Endothelial cell of umbilical vein (primary cell): ENCODE results near the gene KRT33B. TPM values are rescaled to one million over a fixed set of nuclear protein-coding genes. Genes with fewer than 3 reads are reported as not detected.
"Not testable (repeated sequence)": the region's sequence is repeated elsewhere in the genome, so short reads cannot be mapped to it uniquely, and the experiment has no call there.

Experiments
- BruUV-seq: library from RNA; stranded (reverse); fragments of 400-500 nt; replicated peaks from 2 replicates; lab custom pipeline; 2021; lab: Mats Ljungman, UMichigan
- CTCF ChIA-PET: fragments of 300-600, 350-600 bp; sonication (Branson Sonifier 250); formaldehyde crosslinking; loops from one replicate; lab custom pipeline; 2021; ENCODE audit warnings: antibody characterized with exemption, inconsistent platforms; lab: Charles Lee
- POLR2A ChIA-PET: fragments of 300-600, 350-600 bp; sonication (Branson Sonifier 250); formaldehyde crosslinking; loops from one replicate; lab custom pipeline; 2021; ENCODE audit warnings: antibody characterized with exemption, inconsistent platforms; lab: Charles Lee
- DNase-seq: peaks from one replicate; pipeline ENCODE4 v3.0.0-alpha.2; 2011; ENCODE audit warnings: low read depth, low spot score
- FAIRE-seq: peaks from 2 replicates; lab custom pipeline; 2011; peaks lifted over from hg19 to GRCh38; lab: Jason Lieb, UNC
- H2AFZ ChIP-seq: 2 replicates; pipeline ENCODE4 v1.6.0; 2012; ENCODE audit warnings: low read depth, low read length, control low read depth, inconsistent platforms
- H3K27ac ChIP-seq: 2 replicates; pipeline ENCODE4 v1.5.1; 2011; ENCODE audit warnings: low read depth, mild to moderate bottlenecking, control low read depth, low read length, moderate library complexity; ENCODE audit not compliant: insufficient read depth
- H3K27me3 ChIP-seq, 2 experiments: 2 replicates each; pipeline versions ENCODE4 v1.6.0 to v1.6.1; 2011; ENCODE audit warnings: low read length in 2 of 2, mixed read lengths in 1 of 2; ENCODE audit not compliant: control insufficient read depth in 2 of 2, insufficient read depth in 2 of 2
- H3K36me3 ChIP-seq, 2 experiments: 2 replicates in 1 of 2; 3 replicates in 1 of 2; pipeline ENCODE4 v1.5.1; 2011; ENCODE audit warnings: low read length in 2 of 2, mild to moderate bottlenecking in 1 of 2, moderate library complexity in 1 of 2; ENCODE audit not compliant: control insufficient read depth in 2 of 2, insufficient read depth in 2 of 2; ENCODE audit errors: extremely low read depth in 1 of 2
- H3K4me1 ChIP-seq: 3 replicates; pipeline ENCODE4 v1.5.1; 2011; ENCODE audit warnings: mild to moderate bottlenecking, low read length; ENCODE audit not compliant: control insufficient read depth, insufficient read depth; ENCODE audit errors: extremely low read depth
- H3K4me2 ChIP-seq: 2 replicates; pipeline ENCODE4 v1.6.1; 2011; ENCODE audit warnings: low read length, control low read depth, mixed read lengths; ENCODE audit not compliant: insufficient read depth
- H3K4me3 ChIP-seq, 3 experiments: fragments of 200-600 bp in 1 of 3; sonication (generic), shearing (Covaris generic) in 1 of 3; replicated peaks in 1 of 3; 2 replicates each; pipeline ENCODE4 v1.5.1; 2011 to 2016; ENCODE audit warnings: control low read depth in 3 of 3, low read length in 3 of 3, mild to moderate bottlenecking in 2 of 3, inconsistent platforms in 1 of 3, low read depth in 1 of 3, moderate library complexity in 1 of 3; ENCODE audit not compliant: insufficient read depth in 1 of 3
- H3K79me2 ChIP-seq: 2 replicates; pipeline ENCODE4 v1.6.0; 2012; ENCODE audit warnings: low read length, inconsistent platforms; ENCODE audit not compliant: control insufficient read depth, insufficient read depth
- H3K9ac ChIP-seq: replicated peaks from 2 replicates; pipeline ENCODE3; 2011; ENCODE audit warnings: low read length, control low read depth; ENCODE audit not compliant: insufficient read depth; ENCODE audit errors: extremely low read depth
- H3K9me1 ChIP-seq: replicated peaks from 3 replicates; pipeline ENCODE4 v1.6.0; 2011; ENCODE audit warnings: mild to moderate bottlenecking, low read length; ENCODE audit not compliant: control insufficient read depth, insufficient read depth; ENCODE audit errors: extremely low read depth
- H3K9me3 ChIP-seq: replicated peaks from 2 replicates; pipeline ENCODE4 v1.5.1; 2012; ENCODE audit warnings: low read length, inconsistent platforms; ENCODE audit not compliant: control insufficient read depth, insufficient read depth
- H4K20me1 ChIP-seq: replicated peaks from 2 replicates; pipeline ENCODE3; 2011; ENCODE audit warnings: mild to moderate bottlenecking, low read length; ENCODE audit not compliant: control insufficient read depth, insufficient read depth; ENCODE audit errors: extremely low read depth
- EZH2 ChIP-seq: IDR thresholded peaks from 2 replicates; pipeline ENCODE4 v1.6.1; 2012; ENCODE audit warnings: borderline replicate concordance, low read depth, mild to moderate bottlenecking, moderate library complexity, low read length, inconsistent platforms; ENCODE audit not compliant: severe bottlenecking
- FOS ChIP-seq: IDR thresholded peaks from 2 replicates; pipeline ENCODE4 v1.6.1; 2011; ENCODE audit warnings: mild to moderate bottlenecking, low read length, moderate library complexity, borderline replicate concordance; ENCODE audit not compliant: insufficient read depth
- GATA2 ChIP-seq: IDR thresholded peaks from 2 replicates; pipeline ENCODE4 v1.7.0; 2011; ENCODE audit warnings: low read depth, mild to moderate bottlenecking, moderate library complexity, mixed read lengths, low read length; ENCODE audit not compliant: insufficient read length, insufficient read depth
- JUN ChIP-seq: IDR thresholded peaks from 2 replicates; pipeline ENCODE4 v1.6.1; 2011; ENCODE audit warnings: borderline replicate concordance, low read depth; ENCODE audit not compliant: insufficient read length, insufficient read depth
- MYC ChIP-seq: IDR thresholded peaks from one replicate; pipeline ENCODE4 v1.6.1; 2011; ENCODE audit warnings: mild to moderate bottlenecking, low read depth, low read length
- POLR2A ChIP-seq: IDR thresholded peaks from 2 replicates; pipeline ENCODE4 v1.6.1; 2012; ENCODE audit warnings: low read depth, mild to moderate bottlenecking, control low read depth, low read length
- POLR2AphosphoS5 ChIP-seq: IDR thresholded peaks from 2 replicates; pipeline ENCODE4 v1.6.1; 2012; ENCODE audit warnings: low read depth, mild to moderate bottlenecking, control low read depth, low read length, moderate library complexity; ENCODE audit not compliant: insufficient read depth
- dilution Hi-C: fragments of 300-500 bp; cut with MboI; formaldehyde crosslinking; loops from one replicate; pipeline ENCODE4 v1.15.0; 2019; ENCODE audit warnings: low sequenced_read_pairs; ENCODE audit not compliant: extremely low pct_ligation_motif_present
- intact Hi-C: fragments of 100-400 bp; cut with micrococcal nuclease; formaldehyde crosslinking; loops from one replicate; pipeline ENCODE4 v1.10.0; 2022
- polyA plus RNA-seq, 4 experiments: library from polyadenylated mRNA; depleted of rRNA in 3 of 4; stranded (reverse) in 3 of 4; unstranded in 1 of 4; fragments of >200 nt; gene quantifications; 2 replicates each; pipeline versions ENCODE4 v1.2.1 to v1.2.3, GENCODE V29; 2011 to 2012; ENCODE audit warnings: missing spikeins in 1 of 4
- total RNA-seq: library from RNA; stranded (reverse); gene quantifications from 2 replicates; pipeline ENCODE4 v1.2.3, GENCODE V29; 2021
- TF ChIP-seq, protein P1 (sequence below), 2 donors: IDR thresholded peaks; 1 replicate in 1 of 2; 2 replicates in 1 of 2; pipeline ENCODE4 v1.5.1; 2011; ENCODE audit warnings: low read length in 2 of 2, mild to moderate bottlenecking in 2 of 2, moderate library complexity in 2 of 2, control low read depth in 1 of 2, inconsistent platforms in 1 of 2, low read depth in 1 of 2; ENCODE audit not compliant: insufficient read depth in 1 of 2; ENCODE audit errors: extremely low read depth in 1 of 2
- TF ChIP-seq, protein P2 (sequence below): IDR thresholded peaks from 2 replicates; pipeline ENCODE4 v1.6.1; 2011; ENCODE audit not compliant: insufficient read depth, insufficient read length

KRT33B gene
- total and polyA plus RNA-seq, 2 donors (not counting 3 experiments of a cell fraction or from before 2014, with no cell fraction given), result not detected

DNA sequence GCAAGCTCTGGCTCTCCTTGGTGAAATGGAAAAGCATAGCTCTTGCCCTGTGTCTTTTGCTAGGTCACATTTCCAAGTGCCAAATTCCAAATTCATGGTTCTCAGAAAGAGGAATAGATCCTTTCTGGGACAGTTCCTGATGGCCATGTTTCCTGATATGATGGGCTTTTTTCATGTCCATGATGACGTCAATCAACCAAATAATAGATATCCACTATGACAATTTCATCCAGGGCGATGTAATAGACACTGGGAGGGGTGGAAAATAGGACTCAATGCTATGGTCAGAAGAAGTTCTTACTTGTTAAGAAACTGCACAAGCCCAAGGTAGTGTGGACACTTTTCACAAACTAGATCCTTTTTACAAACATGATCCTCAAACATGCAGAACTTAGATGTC, 18.4 kb downstream of the KRT33B start:
- no peaks in the 10 kb centered on the region for H3K79me2 ChIP-seq
- DNase-seq (no peak), FAIRE-seq (no peak)
- H2AFZ ChIP-seq, result no peak overlapping the region
- no peaks in the 10 kb centered on the region for H3K4me1 ChIP-seq
- H3K27me3 ChIP-seq, result peaks cover 1 to 2% of the 10 kb centered on the region in 2 experiments
- intact Hi-C loops (no loop called here), dilution Hi-C loops (no loop called here)
- no peak overlapping the region for H3K4me3 ChIP-seq
- no peaks in the 10 kb centered on the region for H4K20me1 ChIP-seq
- H3K4me2 ChIP-seq, result no peak overlapping the region
- ChIA-PET POLR2A (no interaction called here), CTCF (no interaction called here)
- BruUV-seq, result no TSS peak
- H3K27ac ChIP-seq, result no peak overlapping the region
- no peak overlapping the region for H3K9ac ChIP-seq
- TF ChIP-seq, protein P1, sequence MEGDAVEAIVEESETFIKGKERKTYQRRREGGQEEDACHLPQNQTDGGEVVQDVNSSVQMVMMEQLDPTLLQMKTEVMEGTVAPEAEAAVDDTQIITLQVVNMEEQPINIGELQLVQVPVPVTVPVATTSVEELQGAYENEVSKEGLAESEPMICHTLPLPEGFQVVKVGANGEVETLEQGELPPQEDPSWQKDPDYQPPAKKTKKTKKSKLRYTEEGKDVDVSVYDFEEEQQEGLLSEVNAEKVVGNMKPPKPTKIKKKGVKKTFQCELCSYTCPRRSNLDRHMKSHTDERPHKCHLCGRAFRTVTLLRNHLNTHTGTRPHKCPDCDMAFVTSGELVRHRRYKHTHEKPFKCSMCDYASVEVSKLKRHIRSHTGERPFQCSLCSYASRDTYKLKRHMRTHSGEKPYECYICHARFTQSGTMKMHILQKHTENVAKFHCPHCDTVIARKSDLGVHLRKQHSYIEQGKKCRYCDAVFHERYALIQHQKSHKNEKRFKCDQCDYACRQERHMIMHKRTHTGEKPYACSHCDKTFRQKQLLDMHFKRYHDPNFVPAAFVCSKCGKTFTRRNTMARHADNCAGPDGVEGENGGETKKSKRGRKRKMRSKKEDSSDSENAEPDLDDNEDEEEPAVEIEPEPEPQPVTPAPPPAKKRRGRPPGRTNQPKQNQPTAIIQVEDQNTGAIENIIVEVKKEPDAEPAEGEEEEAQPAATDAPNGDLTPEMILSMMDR (IDR thresholded peaks at IDR 0.05; ENCODE audit: extremely low read depth in 1 of 2, insufficient read depth in 1 of 2, low read depth in 1 of 2, low read length in 2 of 2), result no peak
- no peak for TF ChIP-seq EZH2
- TF ChIP-seq, protein P2, sequence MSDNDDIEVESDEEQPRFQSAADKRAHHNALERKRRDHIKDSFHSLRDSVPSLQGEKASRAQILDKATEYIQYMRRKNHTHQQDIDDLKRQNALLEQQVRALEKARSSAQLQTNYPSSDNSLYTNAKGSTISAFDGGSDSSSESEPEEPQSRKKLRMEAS, result no peak
- TF ChIP-seq GATA2, result no peak
- no peak for TF ChIP-seq MYC
- TF ChIP-seq POLR2AphosphoS5, result no peak
- TF ChIP-seq FOS, result no peak
- TF ChIP-seq POLR2A, result no peak
- no peak for TF ChIP-seq JUN
- no peaks in the 10 kb centered on the region for H3K36me3 ChIP-seq
- H3K9me3 ChIP-seq, result no peaks in the 10 kb centered on the region
- H3K9me1 ChIP-seq, result no peaks in the 10 kb centered on the region

DNA sequence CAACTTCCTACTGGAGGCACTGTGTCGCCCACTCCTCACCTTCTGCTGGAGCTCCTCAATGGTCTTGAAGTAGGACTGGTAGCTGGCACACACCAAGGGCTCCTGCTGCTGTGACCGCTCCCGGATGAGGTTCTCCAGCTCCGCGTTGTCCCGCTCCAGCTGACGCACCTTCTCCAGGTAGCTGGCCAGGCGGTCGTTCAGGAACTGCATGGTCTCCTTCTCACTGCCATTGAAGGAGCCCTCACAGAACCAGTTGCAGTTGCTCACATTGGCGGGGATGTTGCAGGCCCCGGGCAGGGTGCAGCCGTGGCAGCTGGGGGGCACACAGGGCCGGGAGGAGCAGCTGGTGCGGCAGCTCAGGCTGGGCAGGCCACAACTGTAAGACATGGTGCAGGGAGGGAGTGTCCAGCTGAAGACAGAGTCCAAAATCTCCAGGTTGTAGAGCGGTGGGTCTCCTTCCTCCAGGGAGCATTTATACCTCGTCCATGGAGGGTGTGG, 19.2 kb downstream of the KRT33B start, which contains the start of gene KRT33A:
TSS of gene KRT33A (minus strand) at position 448 of the 498 bp plus-strand sequence. CDS start at position 387, 61 bp downstream.
- FAIRE-seq, BruUV-seq, H3K4me2 ChIP-seq, H3K4me3 ChIP-seq, H3K27ac ChIP-seq, H3K79me2 ChIP-seq, H3K9me1 ChIP-seq, dilution Hi-C loops, H4K20me1 ChIP-seq, H3K36me3 ChIP-seq, H2AFZ ChIP-seq, DNase-seq, H3K4me1 ChIP-seq, H3K27me3 ChIP-seq, H3K9ac ChIP-seq, intact Hi-C loops, POLR2A ChIA-PET, H3K9me3 ChIP-seq: not testable (repeated sequence)
- CTCF ChIA-PET, result interaction anchor here (2.3 kb wide), 1 partner anchor 28 kb away, joined by 9 read pairs; no protein-coding TSS in a partner anchor
